HEK293T (cell line): ENCODE measurements around the gene DRD2.

Experiments
- CTCF ChIA-PET: fragments of 350-600 bp; formaldehyde crosslinking; extraction: SDS; loops from one replicate; lab custom pipeline; 2021; ENCODE audit warnings: antibody characterized with exemption, inconsistent platforms; lab: Yijun Ruan, JAX
- POLR2A ChIA-PET: fragments of 350-600 bp; formaldehyde crosslinking; extraction: SDS; loops from one replicate; lab custom pipeline; 2020; ENCODE audit warnings: antibody characterized with exemption, inconsistent platforms; lab: Yijun Ruan, JAX
- DNase-seq: peaks from one replicate; pipeline ENCODE4 v3.0.0; 2012; ENCODE audit warnings: mixed read lengths; ENCODE audit errors: extremely low spot score
- ARNT ChIP-seq: fragments of 450-650 bp; IDR thresholded peaks from 2 replicates; pipeline ENCODE4 v1.6.1; 2017; ENCODE audit warnings: mild to moderate bottlenecking
- BHLHE40 ChIP-seq: fragments of 450-650 bp; IDR thresholded peaks from 2 replicates; pipeline ENCODE4 v1.6.1; 2016; ENCODE audit warnings: mild to moderate bottlenecking, moderate library complexity, borderline replicate concordance
- CTBP1 ChIP-seq: fragments of 450-650 bp; IDR thresholded peaks from 2 replicates; pipeline ENCODE4 v1.6.1; 2016; ENCODE audit warnings: borderline replicate concordance
- ELF4 ChIP-seq: fragments of 450-650 bp; IDR thresholded peaks from 2 replicates; pipeline ENCODE4 v1.6.1; 2017; ENCODE audit warnings: antibody characterized with exemption
- FOXA1 ChIP-seq: fragments of 450-650 bp; IDR thresholded peaks from 2 replicates; pipeline ENCODE4 v1.6.1; 2016; ENCODE audit warnings: mild to moderate bottlenecking
- FOXK2 ChIP-seq: fragments of 450-650 bp; IDR thresholded peaks from 2 replicates; pipeline ENCODE4 v1.6.1; 2016; ENCODE audit warnings: mild to moderate bottlenecking
- FOXM1 ChIP-seq: fragments of 450-650 bp; IDR thresholded peaks from 2 replicates; pipeline ENCODE4 v1.6.1; 2017; ENCODE audit warnings: mild to moderate bottlenecking, borderline replicate concordance
- HDGF ChIP-seq: fragments of 450-650 bp; IDR thresholded peaks from 2 replicates; pipeline ENCODE4 v1.6.1; 2017; ENCODE audit warnings: antibody characterized with exemption, borderline replicate concordance
- L3MBTL2 ChIP-seq: fragments of 450-650 bp; conservative IDR thresholded peaks from 2 replicates; pipeline ENCODE4 v1.6.1; 2016; ENCODE audit warnings: mild to moderate bottlenecking
- LEF1 ChIP-seq: fragments of 450-650 bp; IDR thresholded peaks from 2 replicates; pipeline ENCODE4 v1.6.1; 2017; ENCODE audit warnings: mild to moderate bottlenecking, borderline replicate concordance
- NFRKB ChIP-seq: fragments of 450-650 bp; IDR thresholded peaks from 2 replicates; pipeline ENCODE4 v1.6.1; 2016; ENCODE audit warnings: mild to moderate bottlenecking, moderate library complexity
- PKNOX1 ChIP-seq: fragments of 450-650 bp; IDR thresholded peaks from 2 replicates; pipeline ENCODE4 v1.6.1; 2016
- SP1 ChIP-seq: fragments of 450-650 bp; IDR thresholded peaks from 2 replicates; pipeline ENCODE4 v1.6.1; 2017
- SUZ12 ChIP-seq: fragments of 450-650 bp; IDR thresholded peaks from 2 replicates; pipeline ENCODE4 v1.6.1; 2016; ENCODE audit warnings: mild to moderate bottlenecking
- TARDBP ChIP-seq: fragments of 450-650 bp; IDR thresholded peaks from 2 replicates; pipeline ENCODE4 v1.6.1; 2016
- ZNF384 ChIP-seq: fragments of 450-650 bp; IDR thresholded peaks from 2 replicates; pipeline ENCODE4 v1.6.1; 2016

The DRD2 gene

GRCh38 chr11:113476553-113476952 lies 1.4 kb upstream of the DRD2 start:
- no peak for DNase-seq
- CTCF ChIA-PET = no interaction called here
- POLR2A ChIA-PET = no interaction called here
- TF ChIP-seq ZNF384 (no peak), CTBP1 (no peak), FOXM1 (no peak), NFRKB (no peak), BHLHE40 (no peak), FOXK2 (no peak), ELF4 (no peak)

GRCh38 chr11:113474362-113475159 lies 637 bp downstream of the DRD2 start:
- POLR2A ChIA-PET = no interaction called here
- TF ChIP-seq SP1 = no peak
- no peak for TF ChIP-seq SUZ12
- no peak for TF ChIP-seq FOXA1
- TF ChIP-seq LEF1 = no peak

DNA sequence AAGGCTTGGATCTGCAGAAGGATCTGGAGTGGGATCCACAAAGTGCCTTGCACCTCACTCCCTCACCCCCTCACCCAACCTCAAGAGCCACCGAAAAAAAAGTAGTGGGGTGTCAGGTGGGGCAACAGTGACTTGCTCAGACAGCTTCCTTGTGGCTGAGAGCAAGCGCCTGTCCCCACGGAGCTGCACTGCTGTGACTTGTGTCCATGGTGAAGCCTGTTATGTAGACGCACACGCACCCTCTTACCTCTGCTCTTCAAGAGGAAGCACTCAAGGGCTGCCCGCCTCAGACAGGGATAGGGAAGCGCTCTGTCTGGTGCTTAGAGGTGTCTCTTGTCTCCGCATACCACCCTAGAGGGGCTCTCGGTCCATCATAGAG lies 1.2 kb downstream of the DRD2 start:
- ChIA-PET CTCF (no interaction called here), POLR2A (no interaction called here)
- TF ChIP-seq BHLHE40 (no peak), FOXK2 (no peak), SUZ12 (no peak), SP1 (no peak), CTBP1 (no peak), FOXA1 (no peak), FOXM1 (no peak), L3MBTL2 (no peak)
- DNase-seq = no peak

More at GRCh38 chr11:113474362-113475159, 637 bp downstream of the DRD2 start:
- CTCF ChIA-PET = no interaction called here
- peak; percentile 80 for DNase-seq

DNA sequence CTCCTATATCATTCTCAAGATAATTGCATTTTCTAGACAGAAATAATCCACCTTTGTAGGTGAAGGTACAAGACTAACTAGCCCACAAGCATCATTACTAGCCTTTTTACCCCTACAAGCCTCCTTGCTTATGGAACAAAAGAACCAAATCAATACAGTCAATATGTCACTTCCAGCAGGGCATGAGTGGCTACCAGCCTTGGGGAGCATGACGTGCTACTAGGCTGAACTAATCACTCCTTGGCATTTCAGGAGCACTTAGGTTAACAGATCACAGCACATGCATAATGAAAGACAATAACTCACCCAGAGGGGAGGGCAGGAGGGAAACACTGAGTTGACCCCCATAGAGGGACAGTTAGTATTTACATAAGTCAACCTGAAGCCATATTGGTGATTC lies 2.7 kb downstream of the DRD2 start:
- CTCF ChIA-PET = no interaction called here
- no peak for DNase-seq
- TF ChIP-seq L3MBTL2 (no peak), ELF4 (no peak), SUZ12 (no peak)
- POLR2A ChIA-PET = no interaction called here

- CTCF ChIA-PET = no interaction called here
Observed at GRCh38 chr11:113470233-113470632, 5.0 kb downstream of the DRD2 start.

DNA sequence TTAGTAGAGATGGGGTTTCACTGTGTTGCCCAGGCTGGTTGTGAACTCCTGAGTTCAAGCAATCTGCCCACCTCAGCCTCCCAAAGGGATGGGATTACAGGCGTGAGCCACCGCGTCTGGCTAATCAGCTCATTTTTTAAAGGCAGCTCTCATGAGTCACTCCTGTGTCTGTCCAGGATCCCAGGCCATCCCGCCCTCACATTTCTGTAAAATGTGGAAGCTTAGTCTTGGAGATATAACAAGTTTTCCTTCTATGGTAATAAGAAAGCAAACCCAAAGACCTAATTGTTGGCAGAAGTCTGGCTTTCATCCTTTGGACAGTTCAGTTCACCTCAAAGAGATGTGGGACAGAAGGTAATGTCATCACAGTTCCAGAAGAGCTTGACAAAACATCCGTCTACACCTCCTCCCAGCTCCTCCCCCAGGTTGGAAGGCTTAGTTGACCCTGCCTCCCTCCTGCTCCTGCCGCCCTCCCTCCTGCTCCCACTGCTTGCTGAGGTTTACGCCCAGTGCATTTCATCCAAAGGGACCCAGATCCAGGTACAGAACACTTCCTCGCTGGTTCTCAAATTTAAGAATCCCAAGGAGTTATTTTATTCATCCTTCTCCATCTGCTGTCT lies 6.4 kb downstream of the DRD2 start:
- CTCF ChIA-PET = interaction anchor here (0.7 kb wide), 1 partner anchor 214 kb away, joined by 3 read pairs; no protein-coding TSS in a partner anchor
- TF ChIP-seq FOXK2 (no peak), TARDBP (no peak), HDGF (no peak), FOXA1 (no peak), BHLHE40 (no peak), PKNOX1 (no peak), ZNF384 (no peak), L3MBTL2 (no peak), CTBP1 (no peak), NFRKB (no peak), SUZ12 (no peak), FOXM1 (no peak), SP1 (no peak), ELF4 (no peak), LEF1 (no peak), ARNT (no peak)
- POLR2A ChIA-PET = no interaction called here

More at GRCh38 chr11:113470233-113470632, 5.0 kb downstream of the DRD2 start:
- POLR2A ChIA-PET = no interaction called here
- no peak for DNase-seq
- TF ChIP-seq HDGF = no peak
- TF ChIP-seq CTBP1 = no peak
- TF ChIP-seq L3MBTL2 = no peak
- TF ChIP-seq ARNT = no peak
- no peak for TF ChIP-seq SUZ12
- no peak for TF ChIP-seq SP1
- no peak for TF ChIP-seq ZNF384
- no peak for TF ChIP-seq TARDBP

GRCh38 chr11:113467545-113467944 lies 7.7 kb downstream of the DRD2 start:
- POLR2A ChIA-PET = no interaction called here
- CTCF ChIA-PET = no interaction called here
- TF ChIP-seq BHLHE40 (no peak), PKNOX1 (no peak), SP1 (no peak)
- no peak for DNase-seq

More for the DNA sequence above, 6.4 kb downstream of the DRD2 start:
- no peak for DNase-seq
